Effector CD4-positive, alpha-beta T cell (primary cell): ENCODE results near the gene STX11.
"Not testable (repeated sequence)": the region's sequence is repeated elsewhere in the genome, so short reads cannot be mapped to it uniquely, and the experiment has no call there.

Experiments used
- DNase-seq: peaks from one replicate; pipeline ENCODE4 v3.0.0-alpha.2; 2020
- total RNA-seq: gene quantifications from one replicate; lab custom pipeline; 2026; lab: John Stamatoyannopoulos, UW

STX11 gene
- total RNA-seq = 32.1 reads per million, percentile 58 among the genes with 10 or more reads in this experiment

- peak; percentile 51 for DNase-seq
Observed at GRCh38 chr6:144149894-144150709, at the start of gene STX11. TSS of gene STX11 (plus strand) at chr6:144150517. CDS start at chr6:144186628, 36,111 bp downstream.

DNA sequence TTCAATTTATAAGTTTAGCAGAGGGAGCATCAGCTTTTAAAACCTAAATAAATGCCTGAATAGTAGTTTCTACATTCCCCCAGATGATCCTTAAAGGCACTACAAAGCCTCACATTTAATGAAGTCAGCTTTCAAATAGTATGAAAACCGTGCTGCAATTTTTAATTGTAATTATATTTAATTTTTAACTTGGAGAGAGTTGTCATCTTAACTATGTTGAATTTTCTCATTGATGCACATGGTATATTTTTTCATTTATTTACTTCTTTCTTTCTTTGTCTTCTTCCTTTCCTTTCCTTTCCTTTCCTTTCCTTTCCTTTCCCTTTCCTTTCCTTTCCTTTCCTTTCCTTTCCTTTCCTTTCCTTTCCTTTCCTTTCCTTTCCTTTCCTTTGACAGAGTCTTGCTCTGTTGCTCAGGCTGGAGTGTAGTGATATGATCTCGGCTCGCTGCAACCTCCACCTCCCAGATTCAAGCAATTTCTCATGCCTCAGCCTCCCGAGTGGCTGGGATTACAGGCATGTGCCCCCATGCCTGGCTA, 47.2 kb upstream of the STX11 start:
- DNase-seq = no peak

- no peak for DNase-seq
Observed at GRCh38 chr6:144104488-144104887, 45.8 kb upstream of the STX11 start.

DNA sequence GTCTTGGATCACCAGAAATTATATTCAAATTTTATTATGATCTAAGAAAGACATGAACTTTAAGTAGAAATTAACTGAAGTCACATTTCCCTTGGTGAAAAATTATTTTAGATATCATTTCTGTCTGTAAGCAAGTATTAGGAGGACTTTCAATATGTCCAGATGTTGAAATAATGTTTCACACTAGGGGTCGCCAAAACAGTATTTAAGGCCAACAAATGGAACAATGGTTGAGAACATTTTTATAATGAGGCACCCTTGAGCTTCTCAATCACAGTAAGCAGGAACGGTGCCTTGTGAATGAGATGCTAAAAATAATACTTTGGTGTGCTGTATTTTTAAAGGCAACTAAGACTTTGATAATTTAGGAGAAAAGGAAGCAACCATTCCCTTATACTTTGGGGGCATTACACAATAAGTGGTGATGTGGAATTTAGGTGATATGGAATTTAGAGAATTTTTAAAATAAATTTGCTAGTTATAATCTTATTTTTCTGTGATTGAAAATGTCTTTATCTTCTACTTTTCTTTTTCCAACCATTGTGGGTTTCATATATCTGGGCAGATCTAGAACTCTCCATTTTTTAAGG, 45.3 kb upstream of the STX11 start:
- DNase-seq = peak; percentile 43

- no peak for DNase-seq
Observed at GRCh38 chr6:144106206-144106605, 44.1 kb upstream of the STX11 start.

- no peak for DNase-seq
Observed at GRCh38 chr6:144110210-144110609, 40.1 kb upstream of the STX11 start.

DNA sequence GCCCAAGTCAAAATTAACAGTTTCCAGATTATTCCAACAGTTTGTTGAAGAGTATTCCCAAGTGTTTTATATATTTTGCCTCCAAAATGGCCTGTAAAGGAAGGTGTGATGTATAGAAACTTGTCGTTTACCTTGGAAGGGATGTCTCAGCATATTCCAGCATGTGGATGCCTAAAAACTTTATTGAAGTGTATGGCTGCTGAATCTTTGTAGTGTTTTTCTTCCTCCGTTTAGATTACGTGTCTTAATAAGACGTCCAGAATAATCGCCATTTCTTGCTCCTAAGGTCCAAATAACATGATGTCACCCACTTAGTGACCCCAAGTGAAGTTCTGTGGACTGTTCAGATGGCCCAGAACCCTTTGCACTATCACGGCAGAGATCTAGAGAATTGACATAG, 37.0 kb upstream of the STX11 start:
- DNase-seq = no peak

DNA sequence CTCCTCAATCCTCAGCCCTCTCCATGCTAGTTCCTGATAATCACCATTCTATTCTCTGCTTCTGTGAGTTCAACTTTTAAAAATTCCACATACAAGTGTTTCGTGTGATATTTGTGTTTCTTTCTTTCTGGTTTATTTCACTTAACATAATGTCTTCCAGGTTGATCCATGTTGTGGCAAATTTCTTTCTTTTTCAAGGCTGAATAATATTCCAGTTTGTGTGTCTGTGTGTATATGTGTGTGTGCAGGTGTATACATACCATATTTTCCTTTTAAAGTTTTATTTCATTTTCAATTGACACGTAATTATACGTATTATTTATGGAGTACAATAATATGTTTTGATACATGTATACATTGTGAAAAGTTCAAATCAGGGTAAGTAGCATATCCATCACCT, 35.1 kb upstream of the STX11 start:
- no peak for DNase-seq

DNA sequence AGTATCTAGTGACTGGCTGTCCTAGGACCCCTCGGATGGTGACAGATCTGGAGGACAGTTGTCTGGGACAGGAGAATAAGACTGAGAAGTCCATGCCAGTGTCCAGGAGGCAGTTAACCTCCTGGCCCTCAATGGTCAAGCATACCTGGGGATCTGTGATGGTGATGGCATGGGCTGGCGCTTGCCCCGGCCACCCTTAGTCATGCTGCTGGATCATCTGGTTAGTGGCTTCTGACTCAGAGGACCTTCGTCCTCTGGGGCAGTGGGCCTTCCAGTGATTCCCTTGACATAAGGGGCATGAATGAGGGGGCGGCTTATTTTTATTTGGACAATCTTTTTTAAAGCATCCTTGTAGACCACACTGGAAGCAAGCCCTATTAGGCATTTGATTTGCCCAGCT, 30.9 kb upstream of the STX11 start:
- DNase-seq = no peak

DNA sequence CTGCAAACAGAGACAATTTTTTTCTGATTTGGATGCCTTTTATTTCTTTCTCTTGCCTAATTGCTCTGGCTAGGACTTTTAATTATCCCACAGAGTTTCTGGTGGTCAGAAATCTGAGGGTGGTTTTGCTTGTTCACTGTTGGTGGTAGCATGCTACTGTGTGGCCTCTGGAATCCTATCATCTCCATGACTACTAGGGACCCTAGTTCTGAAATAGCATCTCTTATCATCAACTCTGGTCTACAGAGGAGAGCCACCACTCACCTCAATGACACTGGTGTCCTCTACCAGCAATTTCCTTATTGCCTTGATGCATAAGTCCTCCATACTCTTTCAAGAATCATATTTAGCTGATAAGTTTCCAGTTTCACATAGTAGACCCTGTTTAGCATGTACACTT, 27.5 kb upstream of the STX11 start:
- no peak for DNase-seq

- DNase-seq = no peak
Observed at GRCh38 chr6:144123421-144123820, 26.9 kb upstream of the STX11 start.

DNA sequence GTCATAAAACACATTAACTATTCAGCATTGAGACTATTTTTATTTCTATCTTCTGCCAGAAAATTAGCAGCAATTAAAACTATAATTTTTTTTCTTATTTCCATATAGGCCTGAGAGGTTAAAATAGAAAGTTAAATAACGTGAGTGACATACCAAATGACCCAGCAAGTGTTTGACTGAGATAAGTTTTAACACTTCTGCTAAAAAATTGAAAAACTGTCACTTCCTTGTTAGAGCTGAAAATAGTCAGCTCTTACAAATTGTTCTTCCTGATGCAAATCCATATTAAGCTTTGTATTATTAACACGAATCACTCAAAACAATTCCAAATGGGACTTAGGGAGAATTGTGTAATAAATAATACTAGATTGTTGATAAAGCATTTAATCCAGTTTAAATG, 26.5 kb upstream of the STX11 start:
- no peak for DNase-seq

DNA sequence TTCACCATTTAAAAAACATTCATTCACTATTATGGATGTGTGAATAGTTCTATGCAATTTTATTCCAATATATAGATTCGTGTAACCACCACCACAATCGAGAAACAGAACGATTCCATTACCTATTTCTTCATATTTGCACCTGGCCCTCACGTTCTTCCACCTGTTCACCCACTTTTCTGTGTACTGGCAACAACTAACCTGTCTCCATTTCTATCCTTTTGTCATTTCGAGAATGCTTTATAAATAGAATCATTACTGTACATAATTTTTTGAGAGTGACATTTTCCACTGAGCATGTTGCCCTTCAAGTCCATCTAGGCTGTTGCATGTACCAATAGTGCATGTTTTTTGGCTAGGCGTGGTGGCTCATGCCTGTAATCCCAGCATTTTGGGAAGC, 23.2 kb upstream of the STX11 start:
- no peak for DNase-seq

GRCh38 chr6:144129469-144129868, 20.8 kb upstream of the STX11 start:
- DNase-seq = no peak

DNA sequence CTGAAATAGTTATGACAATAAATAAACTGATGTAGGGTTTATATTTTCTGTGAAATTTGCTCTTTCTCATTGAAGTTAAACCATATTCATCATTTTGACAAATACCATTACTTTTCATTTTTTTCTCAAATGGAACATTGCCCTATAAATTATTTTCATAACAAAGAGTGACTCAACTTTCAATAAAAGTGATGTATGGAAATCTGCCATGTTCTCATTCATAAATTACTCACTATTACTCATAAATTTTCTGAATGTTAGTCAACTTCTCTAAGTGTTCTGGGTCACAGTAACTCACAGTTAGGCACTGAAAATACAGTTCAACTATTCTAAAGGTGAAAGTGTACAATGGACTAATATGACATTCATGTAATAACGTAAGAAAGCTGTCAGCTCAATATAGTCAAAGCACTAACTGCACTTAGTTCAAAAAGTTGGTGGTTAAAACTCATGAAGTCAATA, 19.0 kb upstream of the STX11 start:
- DNase-seq = no peak

GRCh38 chr6:144132167-144132690, 18.1 kb upstream of the STX11 start:
- not testable (repeated sequence) for DNase-seq

DNA sequence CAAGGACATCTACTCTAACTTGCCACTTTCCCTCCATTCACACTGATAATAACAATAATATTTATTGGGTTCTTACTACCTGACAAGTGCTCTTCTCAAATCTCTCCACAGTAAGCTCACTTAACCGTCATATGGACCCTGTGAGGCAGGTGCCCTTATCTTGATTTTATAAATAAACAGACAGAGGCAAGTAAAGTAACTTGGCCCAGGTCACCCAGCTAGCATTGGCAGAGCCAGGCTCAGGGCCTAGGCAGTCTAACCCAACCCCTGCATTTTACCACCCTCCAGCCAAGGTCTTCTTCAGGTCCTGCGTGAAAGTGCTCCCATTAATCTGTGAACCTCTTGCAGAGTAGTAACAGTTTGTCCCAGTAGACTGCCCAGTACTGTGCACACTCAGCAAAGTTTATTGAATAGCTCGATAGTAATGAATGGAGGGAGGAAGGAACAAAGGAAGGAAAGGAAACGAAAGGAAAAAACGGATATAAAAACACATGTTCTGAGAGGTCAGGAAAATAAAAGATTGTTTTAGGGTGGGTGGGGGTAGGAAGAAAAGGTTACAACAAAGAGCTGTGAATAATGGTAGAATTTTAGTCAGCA, 17.0 kb upstream of the STX11 start:
- no peak for DNase-seq

- DNase-seq = no peak
Observed at GRCh38 chr6:144134176-144134575, 16.1 kb upstream of the STX11 start.

DNA sequence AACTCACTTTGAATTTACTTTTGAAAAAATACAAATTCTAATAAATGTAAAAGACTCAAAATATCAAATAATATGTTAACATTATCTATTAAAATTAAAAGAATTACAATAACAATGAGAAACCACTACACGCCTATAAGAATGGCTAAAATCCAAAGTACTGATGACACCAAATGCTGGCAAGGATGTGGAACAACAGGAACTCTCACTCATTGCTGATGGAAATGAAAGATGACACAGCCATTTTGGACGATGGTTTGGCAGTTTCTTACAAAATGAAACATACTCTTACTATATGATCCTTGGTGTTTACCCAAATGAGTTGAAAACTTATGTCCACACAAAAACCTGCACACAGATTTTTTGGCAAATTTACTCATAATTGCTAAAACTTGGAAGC, 15.6 kb upstream of the STX11 start:
- no peak for DNase-seq

DNA sequence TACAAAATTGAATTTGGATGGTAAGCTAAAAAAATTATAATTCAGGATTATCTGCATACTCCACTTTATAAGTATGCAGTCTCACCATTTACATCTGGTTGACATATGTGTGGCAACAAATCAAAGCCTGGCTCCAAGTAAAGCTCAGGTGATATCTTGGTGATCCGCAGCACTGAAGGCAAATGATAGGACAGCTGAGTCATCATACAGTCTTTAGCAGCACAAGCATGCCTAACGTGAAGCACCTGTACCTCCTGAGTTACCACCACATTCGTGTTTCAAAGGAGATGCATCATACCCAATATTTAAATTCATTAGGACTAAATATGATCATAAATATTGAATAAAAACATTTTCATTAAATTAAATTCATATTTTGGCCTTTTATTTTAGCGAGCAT, 11.8 kb upstream of the STX11 start:
- DNase-seq = no peak

- no peak for DNase-seq
Observed at GRCh38 chr6:144139817-144140216, 10.5 kb upstream of the STX11 start.

GRCh38 chr6:144140867-144141266, 9.4 kb upstream of the STX11 start:
- DNase-seq = no peak

GRCh38 chr6:144141470-144141869, 8.8 kb upstream of the STX11 start:
- DNase-seq = no peak
